Measurements from ENCODE around the gene TMEM247.
A peak's percentile ranks its signal among the peaks of the same experiment; 100 is the strongest.

The TMEM247 gene

GRCh38 chr2:46479265-46479664 lies at the start of gene TMEM247:
TMEM247 (plus strand) TSS chr2:46479565.
- no peak for DNase-seq

GRCh38 chr2:46430413-46430812 lies 49.0 kb upstream of the TMEM247 start:
- DNase-seq, result no peak

- DNase-seq, result no peak
These were observed 48.4 kb upstream of the TMEM247 start for GRCh38 chr2:46430992-46431391.

- DNase-seq, result peak; percentile 12
These were observed 47.7 kb upstream of the TMEM247 start for GRCh38 chr2:46431481-46432235.

GRCh38 chr2:46434851-46435273 lies 44.5 kb upstream of the TMEM247 start:
- peak; percentile 39 for DNase-seq

GRCh38 chr2:46435353-46435752 lies 44.0 kb upstream of the TMEM247 start:
- DNase-seq, result no peak

GRCh38 chr2:46435796-46436360 lies 43.5 kb upstream of the TMEM247 start:
- peak; percentile 9 for DNase-seq

GRCh38 chr2:46436800-46437199 lies 42.6 kb upstream of the TMEM247 start:
- no peak for DNase-seq

GRCh38 chr2:46438102-46438501 lies 41.3 kb upstream of the TMEM247 start:
- DNase-seq, result no peak

GRCh38 chr2:46438794-46439193 lies 40.6 kb upstream of the TMEM247 start:
- no peak for DNase-seq

GRCh38 chr2:46439582-46439981 lies 39.8 kb upstream of the TMEM247 start:
- DNase-seq, result no peak

- no peak for DNase-seq
These were observed 37.3 kb upstream of the TMEM247 start for GRCh38 chr2:46441838-46442712.

- DNase-seq, result no peak
These were observed 34.6 kb upstream of the TMEM247 start for GRCh38 chr2:46444732-46445131.

- DNase-seq, result peak; percentile 54
These were observed 33.8 kb upstream of the TMEM247 start for GRCh38 chr2:46445556-46445955.

- DNase-seq, result no peak
These were observed 32.3 kb upstream of the TMEM247 start for GRCh38 chr2:46446871-46447568.

GRCh38 chr2:46447649-46448048 lies 31.7 kb upstream of the TMEM247 start:
- DNase-seq, result no peak

- DNase-seq, result no peak
These were observed 31.3 kb upstream of the TMEM247 start for GRCh38 chr2:46448111-46448510.

- peak; percentile 20 for DNase-seq
These were observed 30.7 kb upstream of the TMEM247 start for GRCh38 chr2:46448641-46449040.

GRCh38 chr2:46449700-46450099 lies 29.7 kb upstream of the TMEM247 start:
- no peak for DNase-seq

GRCh38 chr2:46451131-46451711 lies 28.1 kb upstream of the TMEM247 start:
- DNase-seq, result no peak

GRCh38 chr2:46456789-46457188 lies 22.6 kb upstream of the TMEM247 start:
- DNase-seq, result no peak

- DNase-seq, result no peak
These were observed 20.4 kb upstream of the TMEM247 start for GRCh38 chr2:46458763-46459500.

Data from fibroblast of skin of right quadriceps (primary cell).